Neutrophil (primary cell): ENCODE data around the gene DTL.

Experiments
- H3K27ac ChIP-seq: fragments of 200-600 bp; sonication (generic); 2 replicates; pipeline ENCODE4 v1.5.1; 2016; ENCODE audit warnings: mild to moderate bottlenecking, moderate library complexity
- H3K27me3 ChIP-seq: fragments of 200-600 bp; sonication (generic); 2 replicates; pipeline ENCODE4 v1.6.0; 2016; ENCODE audit warnings: mild to moderate bottlenecking
- H3K36me3 ChIP-seq: fragments of 200-600 bp; sonication (generic); 2 replicates; pipeline ENCODE4 v1.5.1; 2017
- H3K4me1 ChIP-seq, 2 experiments: fragments of 200-600 bp in 1 of 2; sonication (generic) in 1 of 2; 1 replicate in 1 of 2; 2 replicates in 1 of 2; pipeline versions ENCODE4 v1.5.1 to v1.6.1; 2013 to 2016; ENCODE audit warnings: low read depth in 1 of 2, low read length in 1 of 2, mild to moderate bottlenecking in 1 of 2, moderate library complexity in 1 of 2; ENCODE audit not compliant: control insufficient read depth in 1 of 2, insufficient read depth in 1 of 2
- H3K4me3 ChIP-seq, 2 experiments: fragments of 200-600 bp in 1 of 2; sonication (generic) in 1 of 2; 1 replicate in 1 of 2; 2 replicates in 1 of 2; pipeline ENCODE4 v1.5.1; 2013 to 2016; ENCODE audit warnings: low read depth in 1 of 2, low read length in 1 of 2, mild to moderate bottlenecking in 1 of 2, moderate library complexity in 1 of 2
- H3K9me3 ChIP-seq: fragments of 200-600 bp; sonication (generic); 2 replicates; pipeline ENCODE4 v1.5.1; 2016
- CTCF ChIP-seq: fragments of 200-600 bp; sonication (generic); IDR thresholded peaks from 2 replicates; pipeline ENCODE4 v1.5.1; 2016; ENCODE audit warnings: antibody characterized with exemption

Gene DTL

GRCh38 chr1:212082765-212083406 lies 47.3 kb downstream of the DTL start:
- Histone ChIP-seq H3K4me3 (no peak overlapping the region), H3K27ac (no peak overlapping the region), H3K4me1 (peaks cover 2% of the 10 kb centered on the region in 2 experiments), H3K36me3 (peaks cover 5% of the 10 kb centered on the region), H3K9me3 (no peaks in the 10 kb centered on the region), H3K27me3 (no peaks in the 10 kb centered on the region)
- no peak for TF ChIP-seq CTCF

- H3K27ac ChIP-seq: peak overlapping the region; percentile 80
- no peaks in the 10 kb centered on the region for H3K27me3 ChIP-seq
- no peak for TF ChIP-seq CTCF
- H3K36me3 ChIP-seq: no peaks in the 10 kb centered on the region
- peak overlapping the region; percentile 22 to 35 for H3K4me3 ChIP-seq
- no peaks in the 10 kb centered on the region for H3K9me3 ChIP-seq
- H3K4me1 ChIP-seq: peaks cover 38 to 41% of the 10 kb centered on the region in 2 experiments
These were observed 54.1 kb downstream of the DTL start for GRCh38 chr1:212089560-212090163.

DNA sequence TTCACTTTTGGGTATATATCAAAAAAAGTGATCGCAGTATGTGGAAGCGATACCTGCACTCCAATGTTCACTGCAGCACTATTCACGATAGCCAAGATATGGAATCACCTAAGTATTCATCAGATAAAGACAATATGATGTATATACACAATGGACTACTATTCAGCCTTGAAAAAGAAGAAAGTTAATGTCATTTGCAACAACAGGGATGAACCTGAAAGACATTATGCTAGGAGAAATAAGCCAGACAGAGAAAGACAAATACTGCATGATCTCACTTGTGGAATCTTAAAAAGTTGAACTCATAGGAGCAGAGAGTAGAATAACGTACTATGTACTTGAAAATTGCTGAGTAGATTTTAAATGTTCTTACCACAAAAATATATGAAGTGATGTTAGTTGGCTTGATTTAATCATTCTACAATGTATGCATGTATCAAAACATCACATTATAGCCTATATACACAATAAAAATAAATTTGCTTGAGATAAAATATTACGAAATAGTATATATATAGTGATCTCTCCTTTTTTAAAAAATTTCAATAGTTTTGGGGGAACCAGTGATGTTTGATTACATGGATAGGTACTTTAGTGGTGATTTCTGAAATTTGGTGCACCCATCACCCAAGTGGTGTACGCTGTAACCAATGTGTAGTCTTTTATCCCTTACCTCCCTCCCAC lies 56.0 kb downstream of the DTL start:
- H3K36me3 ChIP-seq: no peaks in the 10 kb centered on the region

DNA sequence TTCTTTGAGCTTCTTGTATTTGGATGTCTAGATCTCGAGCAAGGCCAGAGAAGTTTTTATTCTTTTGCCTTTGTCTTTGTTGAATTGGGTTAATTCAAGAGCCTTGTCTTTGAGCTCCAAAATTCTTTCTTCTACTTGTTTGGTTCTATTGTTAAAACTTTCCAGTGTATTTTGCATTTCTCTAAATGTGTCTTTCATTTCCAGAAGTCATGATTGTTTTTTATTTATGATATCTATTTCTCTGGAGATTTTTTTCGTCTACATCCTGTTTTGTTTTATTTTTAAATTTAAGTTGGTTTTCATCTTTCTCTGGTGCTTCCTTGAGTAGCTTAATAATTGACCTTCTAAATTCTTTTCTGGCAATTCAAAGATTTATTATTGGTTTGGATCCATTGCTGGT lies 61.8 kb downstream of the DTL start:
- H3K36me3 ChIP-seq: no peaks in the 10 kb centered on the region
- no peak for TF ChIP-seq CTCF
- peaks cover 3 to 13% of the 10 kb centered on the region in 2 experiments for H3K4me1 ChIP-seq
- no peaks in the 10 kb centered on the region for H3K27me3 ChIP-seq
- no peaks in the 10 kb centered on the region for H3K9me3 ChIP-seq
- H3K27ac ChIP-seq: no peak overlapping the region
- H3K4me3 ChIP-seq: no peak overlapping the region

More for the DNA sequence above, 56.0 kb downstream of the DTL start:
- H3K27ac ChIP-seq: peak overlapping the region; percentile 80
- no peaks in the 10 kb centered on the region for H3K27me3 ChIP-seq
- H3K4me1 ChIP-seq: peaks cover 41 to 48% of the 10 kb centered on the region in 2 experiments
- no peak for TF ChIP-seq CTCF
- no peak overlapping the region for H3K4me3 ChIP-seq
- H3K9me3 ChIP-seq: no peaks in the 10 kb centered on the region

DNA sequence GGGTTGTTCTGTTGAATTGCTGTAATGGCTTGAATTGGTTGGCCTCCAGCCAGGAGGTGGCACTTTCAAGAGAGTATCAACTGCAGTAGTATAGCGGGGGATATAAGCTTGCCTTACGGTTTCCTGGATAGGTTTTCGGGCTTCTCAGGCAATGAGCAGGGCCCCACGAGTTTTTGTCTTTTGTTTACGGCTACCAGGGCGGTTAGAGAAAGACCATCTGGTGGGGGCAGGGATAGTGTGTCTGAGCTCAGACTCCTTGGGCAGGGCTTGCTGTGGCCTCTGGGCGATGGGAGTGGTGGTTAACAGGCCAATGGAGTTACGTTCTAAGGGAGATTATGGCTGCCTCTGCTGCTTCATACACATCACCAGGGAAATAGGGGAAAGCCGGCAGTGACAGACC lies 62.8 kb downstream of the DTL start:
- TF ChIP-seq CTCF: no peak
- H3K9me3 ChIP-seq: no peaks in the 10 kb centered on the region
- H3K4me3 ChIP-seq: no peak overlapping the region
- H3K4me1 ChIP-seq: peaks cover 3 to 13% of the 10 kb centered on the region in 2 experiments
- no peaks in the 10 kb centered on the region for H3K27me3 ChIP-seq
- no peak overlapping the region for H3K27ac ChIP-seq
- H3K36me3 ChIP-seq: no peaks in the 10 kb centered on the region
